ENCODE results near the gene SHLD1.
"Not testable (repeated sequence)": the region's sequence is repeated elsewhere in the genome, so short reads cannot be mapped to it uniquely, and the experiment has no call there.

Gene SHLD1

DNA sequence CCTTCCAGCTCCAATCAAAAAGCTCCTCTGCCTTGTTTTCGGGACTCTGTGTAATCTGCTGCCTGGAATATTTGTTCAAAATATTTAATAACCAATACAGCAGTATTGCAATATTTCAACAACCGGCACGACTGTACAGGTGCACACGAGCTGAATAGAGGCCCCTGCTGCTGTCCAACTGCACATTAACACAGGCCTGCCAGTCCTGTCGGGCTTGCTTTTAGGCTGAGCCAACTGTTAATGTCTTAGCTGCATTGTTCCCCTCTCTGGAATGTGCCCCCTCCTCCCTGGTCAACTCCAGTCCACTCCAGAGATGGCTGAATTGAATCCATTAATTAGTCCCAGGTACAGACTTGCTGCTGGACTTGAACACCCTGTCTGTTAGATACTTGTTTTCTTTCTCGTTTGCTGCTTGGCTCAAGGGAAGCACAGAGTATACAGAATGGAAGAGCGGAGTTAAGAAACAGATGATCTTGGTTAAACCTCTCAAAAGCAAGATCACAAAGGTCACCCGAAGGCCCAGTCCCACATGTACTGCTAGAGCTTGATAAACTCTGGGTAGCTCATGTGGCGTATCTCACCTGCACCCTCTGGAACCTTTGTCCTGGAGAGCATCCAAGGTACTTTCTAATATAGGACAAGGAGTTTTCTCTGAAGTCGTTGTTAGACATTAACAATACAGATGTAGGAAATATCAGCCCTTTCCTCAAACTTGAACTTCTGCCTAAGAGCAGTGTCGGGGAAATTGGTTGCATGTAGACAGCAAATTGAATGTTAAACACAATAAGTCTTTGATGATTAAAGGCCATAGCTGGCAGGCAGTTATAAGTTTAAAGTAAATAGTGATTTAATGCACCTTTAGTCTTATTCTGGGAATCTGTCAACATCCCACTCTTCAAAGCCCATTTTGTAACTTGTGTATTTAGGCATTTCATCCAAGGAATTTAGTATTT is 31.9 kb downstream of the SHLD1 start:
- no peak for DNase-seq

DNA sequence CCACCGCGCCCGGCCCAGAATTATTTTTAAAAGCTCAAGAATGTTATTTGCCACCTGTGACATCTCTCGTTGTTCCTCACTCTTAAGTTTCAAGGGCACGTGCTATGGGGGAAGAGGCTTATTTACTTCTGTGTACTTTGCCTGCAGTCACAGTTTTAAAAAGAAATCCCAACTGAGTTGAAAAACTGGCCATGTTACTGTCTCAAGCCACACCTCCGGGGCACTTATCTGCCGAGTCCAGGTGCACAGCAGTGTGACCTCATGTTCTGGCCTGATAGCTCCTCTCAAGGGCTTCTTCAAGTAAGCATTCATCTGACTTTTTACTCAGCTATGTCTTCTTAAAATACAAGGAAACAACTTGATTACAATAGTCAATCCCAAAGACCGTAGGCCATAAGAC is 34.5 kb downstream of the SHLD1 start:
- no peak for DNase-seq

DNA sequence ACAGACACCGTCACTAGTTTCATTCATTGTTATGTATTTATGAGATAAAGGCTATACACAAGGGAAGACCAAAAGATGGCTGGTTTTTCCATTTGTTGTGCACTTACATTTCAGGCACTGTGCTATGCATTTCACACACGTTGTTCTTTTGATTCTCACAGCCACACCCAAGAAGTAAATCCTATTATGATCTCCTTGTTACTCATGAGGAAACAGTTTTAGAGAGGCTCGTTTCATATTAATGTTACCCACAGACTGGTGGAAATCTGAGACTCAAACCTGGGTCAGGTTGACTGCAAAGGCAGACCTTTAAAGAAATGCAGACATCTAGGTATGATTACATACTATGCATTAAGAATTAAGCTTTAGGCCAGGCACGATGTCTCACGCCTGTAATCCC is 34.9 kb downstream of the SHLD1 start:
- DNase-seq: no peak

DNA sequence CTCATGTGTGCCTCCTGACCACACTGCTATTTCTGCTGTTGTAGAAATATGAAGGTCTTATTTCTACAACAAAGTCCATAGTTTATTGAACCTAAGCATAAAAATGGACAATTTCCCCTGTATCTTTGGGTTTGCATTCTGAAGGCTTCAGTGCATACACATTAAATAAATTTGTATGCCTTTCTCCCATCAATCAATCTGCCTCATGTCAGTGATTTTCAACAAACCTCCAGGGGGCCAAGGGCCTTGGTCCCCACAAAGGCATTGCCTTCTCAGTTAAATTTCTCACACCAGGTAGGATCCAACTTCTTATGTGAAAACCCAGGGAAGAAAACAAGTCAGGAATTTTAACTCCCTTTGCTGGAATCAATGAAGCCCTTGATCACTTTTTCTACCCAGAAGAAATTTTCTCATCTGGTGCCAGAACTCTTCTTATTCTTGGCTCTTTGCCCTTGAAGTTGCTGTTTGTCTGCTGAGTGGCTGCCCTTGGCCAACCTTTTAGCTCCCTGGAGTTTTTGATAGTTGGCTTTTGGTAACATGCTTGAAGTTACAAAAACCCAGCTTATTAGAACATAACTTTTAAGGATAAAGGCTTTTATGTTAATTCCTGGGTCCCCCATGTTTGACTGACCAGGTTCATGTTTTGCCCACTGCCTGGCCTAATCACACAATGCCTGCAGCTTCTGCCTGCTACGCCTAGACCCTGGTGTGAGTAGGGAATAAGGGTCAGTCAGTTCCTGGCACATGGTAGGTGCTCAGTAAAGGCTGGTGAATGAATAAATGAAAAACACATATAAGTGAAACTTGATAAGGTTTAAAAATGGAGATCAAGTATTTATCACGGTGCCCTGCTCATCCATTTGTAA is 37.0 kb downstream of the SHLD1 start:
- DNase-seq: no peak

DNA sequence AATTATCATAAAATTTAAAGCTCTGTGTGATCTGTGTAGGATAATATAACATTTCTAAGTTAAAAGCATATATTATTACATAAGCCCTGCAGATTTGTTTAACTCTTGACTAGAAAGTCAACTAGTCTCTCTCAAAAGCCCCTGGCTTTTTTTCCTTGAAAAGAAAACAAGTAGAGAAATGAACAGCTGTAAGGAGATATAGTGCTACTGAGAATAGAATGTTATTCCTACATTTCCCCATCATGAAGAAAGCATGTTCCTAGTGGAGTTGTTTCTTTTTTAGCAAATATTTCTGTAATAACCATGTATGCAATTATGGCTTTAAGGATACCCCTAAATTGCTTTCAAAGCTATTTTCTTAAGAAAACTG is 37.6 kb downstream of the SHLD1 start:
- DNase-seq: no peak

DNA sequence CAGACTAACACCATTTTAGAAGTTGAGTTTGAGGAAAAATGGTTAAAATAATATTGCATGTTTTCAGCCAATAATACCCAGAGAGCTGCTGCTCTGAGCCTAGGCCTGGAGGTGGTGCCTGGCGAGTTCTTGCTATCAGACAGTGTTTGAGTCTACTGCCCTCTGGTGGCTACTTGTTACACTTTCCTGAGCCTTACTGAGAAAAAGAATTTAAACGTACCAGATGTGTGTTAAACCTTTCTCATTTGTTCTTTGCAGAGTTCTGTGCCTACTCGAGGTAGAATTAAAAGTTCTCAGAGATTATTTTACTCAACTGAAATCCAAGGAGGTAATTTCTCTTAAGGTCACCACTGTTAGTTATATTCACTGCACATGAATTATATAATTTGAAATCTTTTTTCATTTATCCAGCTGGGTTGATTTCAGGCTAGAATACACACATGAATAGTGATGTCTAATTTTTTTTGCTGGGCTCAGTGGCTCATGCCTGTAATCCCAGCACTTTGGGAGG is 38.2 kb downstream of the SHLD1 start:
- DNase-seq: peak; percentile 67

DNA sequence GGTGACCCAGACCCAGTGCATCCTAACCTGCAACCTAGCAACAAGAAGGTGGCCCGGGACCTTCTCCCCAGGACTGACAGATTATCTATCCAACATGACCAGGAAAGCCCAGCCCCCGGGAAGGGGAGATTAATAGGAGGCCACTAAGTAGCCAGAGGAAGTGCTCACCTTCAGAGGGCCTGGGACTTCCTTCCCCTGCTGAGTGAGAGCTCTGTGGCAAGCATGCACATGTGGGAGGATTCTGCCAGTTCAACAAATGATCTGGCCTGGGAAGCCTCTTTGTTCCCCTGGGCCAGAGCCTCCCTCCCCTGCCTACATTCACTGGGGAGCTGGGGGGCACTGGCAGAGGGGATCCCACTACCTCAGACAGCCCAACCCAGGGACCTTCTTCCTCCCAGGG is 39.6 kb downstream of the SHLD1 start:
- no peak for DNase-seq

DNA sequence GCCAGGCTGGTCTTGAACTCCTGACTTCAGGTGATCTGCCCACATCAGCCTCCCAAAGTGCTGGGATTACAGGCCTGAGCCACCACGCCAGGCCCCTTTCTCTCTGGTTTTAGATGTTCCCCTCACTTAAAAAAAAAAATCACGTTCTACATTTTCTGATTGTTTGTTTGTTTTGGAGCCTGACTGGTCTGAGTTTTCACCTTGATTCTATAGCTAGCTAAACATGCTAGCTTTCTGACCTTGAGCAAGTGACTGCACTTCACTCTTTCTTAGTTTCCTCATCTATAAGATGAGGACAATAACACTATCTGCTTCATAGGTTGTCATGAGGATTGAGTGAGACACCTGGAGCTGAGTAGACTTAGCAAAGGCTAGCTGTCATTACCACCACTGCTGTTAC is 43.7 kb downstream of the SHLD1 start:
- no peak for DNase-seq

DNA sequence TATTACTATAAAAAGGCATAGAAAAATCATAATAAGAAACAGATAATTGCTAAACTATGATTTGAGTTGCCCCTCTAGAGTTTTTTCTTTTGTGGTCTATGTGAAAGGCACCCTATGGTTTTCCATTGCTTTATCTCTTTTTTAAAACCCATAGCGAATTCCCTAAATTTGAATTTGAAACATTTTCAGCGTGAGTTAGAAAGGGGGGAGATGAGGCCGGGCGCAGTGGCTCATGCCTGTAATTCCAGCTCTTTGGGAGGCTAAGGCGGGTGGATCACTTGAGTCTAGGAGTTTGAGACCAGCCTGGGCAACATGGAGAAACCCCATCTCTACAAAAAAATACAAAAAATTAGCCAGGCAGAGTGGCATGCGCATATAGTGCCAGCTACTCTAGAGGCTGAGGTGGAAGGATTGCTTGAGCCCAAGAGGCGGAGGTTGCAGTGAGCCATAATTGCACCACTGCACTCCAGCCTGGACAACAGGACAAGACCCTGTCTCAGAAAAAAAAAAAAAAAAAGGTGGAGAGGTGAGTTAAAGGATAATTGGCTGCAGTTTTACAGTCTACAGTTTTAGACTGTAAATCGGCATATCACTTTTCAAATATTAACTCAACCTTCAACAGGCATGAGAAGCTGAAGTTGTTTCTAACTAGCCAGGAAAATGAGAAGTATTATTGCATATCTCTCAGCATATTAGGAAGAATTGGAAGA is 46.3 kb downstream of the SHLD1 start:
- DNase-seq: no peak

DNA sequence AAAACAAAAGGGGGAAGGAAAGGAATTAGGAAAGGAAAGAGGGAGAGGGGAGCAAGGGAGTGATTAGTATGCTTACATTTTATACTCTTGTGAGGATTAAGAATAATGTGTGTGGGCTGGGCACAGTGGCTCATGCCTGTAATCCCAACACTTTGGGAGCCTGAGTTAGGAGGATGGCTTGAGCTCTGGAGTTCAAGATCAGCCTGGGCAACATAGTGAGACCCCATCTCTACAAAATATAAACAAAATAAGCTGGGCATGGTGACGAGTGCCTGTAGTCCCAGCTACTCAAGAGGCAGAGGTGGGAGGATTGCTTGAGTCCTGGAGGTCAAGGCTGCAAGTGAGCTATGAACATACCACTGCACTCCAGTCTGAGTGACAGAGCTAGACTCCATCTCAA is 47.0 kb downstream of the SHLD1 start:
- no peak for DNase-seq

DNA sequence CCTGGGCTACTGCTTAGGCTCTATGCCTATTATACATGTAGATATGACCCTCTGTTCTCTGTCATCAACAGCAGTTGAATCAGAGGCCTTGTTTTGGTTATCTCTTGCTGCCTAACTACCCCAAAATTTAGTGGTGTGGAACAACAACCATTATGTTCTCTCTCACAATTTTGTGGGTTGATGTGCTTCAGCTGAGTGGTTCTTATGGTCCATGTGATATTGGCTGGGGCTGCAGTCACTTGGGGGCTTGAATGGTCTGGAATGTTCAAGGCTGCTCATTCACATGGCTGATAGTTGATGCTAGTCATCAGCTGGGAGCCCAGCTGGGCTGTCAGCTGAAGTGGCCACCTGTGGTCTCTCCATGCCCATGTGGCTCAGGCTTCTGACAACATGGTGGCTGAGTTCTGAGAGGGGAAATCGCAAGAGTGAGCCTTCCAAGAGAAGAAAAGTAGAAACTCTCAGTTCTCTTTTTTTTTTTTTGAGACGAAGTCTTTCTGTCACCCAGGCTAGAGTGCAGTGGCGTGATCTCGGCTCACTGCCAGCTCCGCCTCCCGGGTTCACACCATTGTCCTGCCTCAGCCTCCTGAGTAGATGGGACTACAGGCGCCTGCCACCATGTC is 47.8 kb downstream of the SHLD1 start:
- no peak for DNase-seq

DNA sequence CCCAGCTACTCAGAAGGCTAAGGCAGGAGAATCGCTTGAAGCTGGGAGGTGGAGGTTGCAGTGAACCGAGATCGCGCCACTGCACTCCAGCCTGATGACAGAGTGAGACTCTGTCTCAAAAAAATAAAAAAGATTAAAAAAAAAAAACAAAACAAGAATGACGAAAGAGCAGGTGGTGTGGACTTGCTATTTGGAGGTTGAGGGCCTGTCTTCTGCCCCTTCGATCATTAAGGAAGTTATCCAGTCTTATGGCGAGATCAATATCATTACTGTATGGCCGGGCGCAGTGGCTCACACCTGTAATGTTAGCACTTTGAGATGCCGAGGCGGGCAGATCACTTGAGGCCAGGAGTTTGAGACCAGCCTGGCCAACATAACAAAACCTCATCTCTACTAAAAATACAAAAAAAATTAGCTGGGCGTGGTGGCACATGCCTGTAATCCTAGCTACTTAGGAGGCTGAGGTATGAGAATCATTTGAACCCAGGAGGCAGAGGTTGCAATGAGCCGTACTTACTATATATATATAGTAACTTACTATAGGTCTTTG is 53.6 kb downstream of the SHLD1 start:
- not testable (repeated sequence) for DNase-seq

DNA sequence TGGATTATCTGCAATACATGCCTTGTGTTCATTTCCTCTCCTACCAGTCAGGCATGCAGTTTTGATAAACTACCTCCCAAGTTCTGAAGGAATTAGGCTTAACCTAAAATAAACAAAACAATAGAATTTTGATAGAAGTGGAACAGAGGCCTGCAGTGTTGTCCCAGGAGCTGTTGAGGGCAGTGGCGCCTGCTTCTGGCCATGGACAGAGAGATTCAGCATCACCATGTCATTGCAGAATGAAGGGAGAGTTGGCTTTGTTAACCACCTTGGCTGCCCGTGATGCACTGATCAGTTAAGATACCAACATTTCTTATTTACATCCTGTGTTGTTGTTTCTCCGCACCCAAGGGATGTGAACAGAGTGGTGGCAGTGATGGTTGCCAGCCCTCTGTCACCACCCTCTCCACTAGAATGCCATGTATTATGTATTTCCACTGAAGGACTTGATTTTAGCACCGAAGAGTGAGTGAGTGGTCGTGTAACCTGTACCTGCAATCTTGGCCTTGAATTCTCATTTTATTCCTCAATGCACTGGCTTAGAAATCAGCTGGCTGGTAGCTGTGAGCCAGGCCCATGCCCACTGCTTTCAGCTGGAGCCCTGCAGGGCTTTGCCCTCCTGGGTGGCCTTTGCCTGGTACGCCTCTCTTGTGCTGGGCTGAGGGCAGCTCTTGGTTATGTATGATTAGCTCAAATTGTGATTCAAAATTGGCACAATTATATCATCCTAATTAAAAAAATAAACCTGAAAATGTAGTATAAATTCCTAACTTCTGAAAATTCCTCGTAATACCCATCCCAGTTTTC is 56.5 kb downstream of the SHLD1 start:
- DNase-seq: no peak

DNA sequence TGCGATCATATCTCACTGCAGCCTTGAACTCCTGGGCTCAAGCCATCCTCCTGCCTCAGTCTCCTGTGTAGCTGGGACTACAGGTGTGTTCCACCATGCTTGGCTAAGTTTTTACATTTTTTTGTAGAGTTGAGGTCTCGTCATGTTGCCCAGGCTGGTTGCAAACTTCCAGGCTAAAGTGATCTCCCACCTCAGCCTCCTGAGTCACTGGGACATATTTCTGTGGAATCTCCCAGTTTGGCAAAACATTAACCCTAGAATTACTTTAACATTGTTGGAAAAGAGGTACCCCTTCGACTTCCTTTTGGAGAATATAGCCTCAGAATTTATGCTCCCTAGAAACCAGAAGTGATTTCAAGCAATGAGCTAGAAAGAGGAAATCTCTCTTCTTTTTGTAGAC is 57.2 kb downstream of the SHLD1 start:
- no peak for DNase-seq

DNA sequence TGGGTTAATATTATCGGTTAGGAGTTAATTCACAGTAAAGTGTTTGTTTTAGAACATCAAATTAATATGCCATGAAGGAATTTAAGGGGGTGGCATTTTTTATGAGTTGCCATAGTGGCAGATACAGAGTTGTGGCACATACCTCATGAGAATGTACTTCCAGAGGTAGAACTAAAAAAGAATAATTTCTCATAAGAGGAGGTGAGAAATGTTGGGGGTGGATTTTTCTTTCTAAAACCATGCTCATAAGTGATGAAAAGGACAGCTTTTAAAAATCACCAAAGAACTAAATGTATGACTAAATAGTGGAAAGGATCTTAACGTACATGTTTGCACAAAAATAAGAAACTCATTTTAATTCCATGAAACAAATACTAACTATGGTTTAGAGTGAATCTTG is 58.7 kb downstream of the SHLD1 start:
- no peak for DNase-seq

DNA sequence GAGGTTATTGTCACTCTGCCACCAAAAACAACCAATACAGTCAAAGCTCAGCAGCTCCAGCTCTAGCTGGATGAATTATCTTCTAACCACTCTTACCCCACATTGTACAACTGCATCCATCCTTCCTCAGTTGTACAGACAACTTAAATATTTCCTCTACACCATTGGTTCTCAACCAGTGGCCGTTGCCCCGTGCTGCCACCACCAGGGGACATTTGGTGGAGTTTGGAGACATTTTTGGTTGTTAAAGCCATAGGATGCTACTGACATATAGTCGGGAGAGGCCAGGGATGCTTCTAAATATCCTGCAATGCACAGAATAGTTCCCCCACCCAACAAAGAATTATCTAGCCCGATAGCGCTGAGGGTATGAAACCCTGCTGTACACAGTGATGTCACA is 59.3 kb downstream of the SHLD1 start:
- no peak for DNase-seq

DNA sequence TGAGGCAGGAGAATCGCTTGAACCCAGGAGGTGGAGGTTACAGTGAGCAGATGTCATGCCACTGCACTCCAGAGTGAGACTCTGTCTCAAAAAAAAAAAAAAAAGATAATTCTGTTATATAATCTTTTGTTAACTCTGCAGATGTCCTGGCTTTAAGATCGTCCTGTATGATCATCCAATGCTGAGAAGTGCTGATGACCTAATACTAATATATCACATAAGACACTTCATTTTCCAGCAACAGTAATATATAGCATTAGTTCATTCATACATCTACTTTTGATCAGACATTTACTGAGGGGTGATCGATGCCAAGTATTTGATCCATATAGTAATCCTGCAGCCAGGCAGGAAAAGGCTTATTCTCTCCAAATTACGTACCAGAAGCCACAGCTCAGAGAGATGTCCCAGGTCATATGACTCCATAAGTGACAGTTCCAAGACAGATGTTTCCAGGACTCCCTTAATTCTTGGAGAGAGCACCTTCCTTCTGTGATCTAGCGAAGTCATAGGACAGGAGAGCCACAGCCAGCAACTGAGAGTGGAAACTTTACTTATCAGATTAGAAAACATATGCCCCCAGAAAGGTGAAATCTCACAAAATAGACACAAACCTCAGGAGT is 60.7 kb downstream of the SHLD1 start:
- DNase-seq: no peak

DNA sequence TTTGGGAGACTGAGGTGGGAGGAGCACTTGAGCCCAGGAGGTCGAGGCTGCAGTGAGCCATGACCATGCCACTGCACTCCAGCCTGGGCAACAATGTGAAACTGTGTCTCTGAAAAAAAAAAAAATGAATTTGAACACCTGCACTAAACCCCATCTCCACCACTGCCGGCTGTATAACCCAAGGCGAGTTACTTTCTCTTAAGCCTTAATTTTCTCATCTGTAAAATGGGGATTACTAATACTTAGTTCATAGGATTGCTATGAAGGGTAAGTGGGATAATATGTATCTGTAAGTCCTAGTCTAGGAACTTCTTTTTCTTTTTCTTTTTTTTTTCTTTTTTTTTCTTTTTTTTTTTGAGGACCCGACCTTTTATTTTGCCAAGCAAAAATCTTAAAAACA is 61.5 kb downstream of the SHLD1 start:
- DNase-seq: no peak

DNA sequence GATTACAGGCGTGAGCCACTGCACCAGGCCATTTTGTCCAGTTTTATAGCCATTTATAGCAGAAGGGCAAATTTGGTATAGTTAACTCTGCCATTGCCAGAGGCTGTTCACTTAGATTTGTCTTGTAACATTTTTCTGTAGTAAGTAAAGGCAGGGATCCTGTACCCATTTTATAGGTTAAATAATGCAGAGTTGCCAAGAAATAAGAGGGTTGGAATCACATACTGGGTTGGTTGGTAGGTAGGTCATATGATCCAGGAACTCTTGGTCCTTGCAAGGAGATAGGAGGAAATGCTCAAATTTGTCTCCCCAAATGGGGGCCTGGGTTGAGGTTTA is 68.1 kb downstream of the SHLD1 start:
- no peak for DNase-seq

DNA sequence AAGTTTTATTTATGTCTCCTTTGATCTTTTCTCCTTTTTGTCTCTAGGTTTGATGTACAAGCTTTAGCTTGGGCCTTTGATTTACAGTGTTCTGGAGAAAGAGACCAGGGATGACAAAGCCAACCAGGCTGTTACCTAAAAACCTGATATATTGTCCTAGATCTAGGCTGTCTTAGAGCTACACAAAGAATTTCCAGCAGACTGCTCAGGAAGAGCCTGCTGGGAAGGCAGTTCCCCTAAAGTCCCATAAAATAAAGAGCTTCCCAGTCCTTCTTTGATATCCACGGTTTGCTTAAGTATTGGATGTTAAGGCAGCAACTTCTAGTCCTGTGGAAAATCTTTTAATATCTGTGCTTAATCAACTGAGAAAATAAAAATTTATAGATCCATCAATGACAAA is 70.5 kb downstream of the SHLD1 start:
- no peak for DNase-seq

DNA sequence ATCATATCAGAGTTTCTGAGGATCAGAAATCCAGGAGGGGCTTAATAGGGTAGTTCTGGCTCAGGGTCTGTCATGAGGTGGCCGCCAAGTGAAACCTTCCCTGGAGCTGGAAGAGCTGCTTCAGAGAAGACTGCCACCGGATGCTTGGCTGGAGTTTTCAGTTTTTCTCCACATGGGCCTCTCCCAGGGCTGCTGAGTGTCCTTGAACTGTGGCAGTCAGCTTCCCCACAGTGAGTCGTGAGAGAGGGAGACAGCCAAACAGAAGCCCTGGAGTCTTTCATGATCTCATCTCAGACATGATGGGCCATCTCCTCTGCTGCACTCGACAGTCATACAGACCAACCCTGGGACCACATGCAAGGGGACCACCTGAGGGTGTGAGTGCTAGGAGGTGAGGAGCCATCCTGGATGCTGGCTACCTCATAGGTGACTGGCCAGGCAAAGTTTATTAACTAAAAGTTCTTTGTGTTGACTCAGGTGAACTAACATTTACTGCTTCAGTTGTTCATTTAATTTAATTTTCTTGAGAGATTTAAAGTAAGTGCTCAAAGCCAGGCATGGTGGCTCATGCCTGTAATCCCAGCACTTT is 71.5 kb downstream of the SHLD1 start:
- no peak for DNase-seq

Data from 8988T (cell line).